CD4-positive, alpha-beta T cell (primary cell): ENCODE measurements around the gene MUC13. TPM values are rescaled to one million over a fixed set of nuclear protein-coding genes. Genes with fewer than 3 reads are reported as not detected.

Experiments used
- ATAC-seq: fragments of 200-7000 bp; cut with Tn5 transposase; one replicate; pipeline ENCODE4 v1.10.0; 2022; ENCODE audit warnings: mild to moderate bottlenecking; ENCODE audit not compliant: poor library complexity
- CTCF ChIA-PET: fragments of 350-600 bp; sonication (Branson Sonifier 250); formaldehyde crosslinking; loops from one replicate; lab custom pipeline; 2021; ENCODE audit warnings: antibody characterized with exemption, inconsistent platforms; lab: Charles Lee
- POLR2A ChIA-PET: fragments of 350-600 bp; sonication (Branson Sonifier 250); formaldehyde crosslinking; loops from one replicate; lab custom pipeline; 2021; ENCODE audit warnings: antibody characterized with exemption, inconsistent platforms; lab: Charles Lee
- DNase-seq, 14 experiments: peaks; one replicate each; pipeline ENCODE4 v3.0.0-alpha.2; 2013 to 2020; ENCODE audit warnings: mixed read lengths in 2 of 14
- H3K27ac ChIP-seq, 2 donors: one replicate each; pipeline versions ENCODE4 v1.5.1 to v1.7.0; 2013; ENCODE audit warnings: low read length in 2 of 2, low read depth in 1 of 2, mild to moderate bottlenecking in 1 of 2
- H3K27me3 ChIP-seq, 2 experiments: 1 replicate in 1 of 2; 2 replicates in 1 of 2; pipeline versions ENCODE4 v1.6.1 to v1.7.0; 2013; ENCODE audit warnings: low read length in 2 of 2, control low read depth in 1 of 2, mild to moderate bottlenecking in 1 of 2, moderate library complexity in 1 of 2; ENCODE audit not compliant: insufficient read depth in 2 of 2, control insufficient read depth in 1 of 2
- H3K36me3 ChIP-seq: one replicate; pipeline ENCODE4 v1.6.1; 2013; ENCODE audit warnings: low read length, control low read depth; ENCODE audit not compliant: insufficient read depth
- H3K4me1 ChIP-seq: one replicate; pipeline ENCODE4 v1.6.1; 2013; ENCODE audit warnings: low read length, control low read depth; ENCODE audit not compliant: insufficient read depth
- H3K4me3 ChIP-seq: one replicate; pipeline ENCODE4 v1.5.1; 2013; ENCODE audit warnings: mild to moderate bottlenecking, low read length, moderate library complexity
- H3K9me3 ChIP-seq, 2 experiments: 1 replicate in 1 of 2; 2 replicates in 1 of 2; pipeline versions ENCODE4 v1.6.1 to v1.7.0; 2013; ENCODE audit warnings: low read length in 2 of 2, mild to moderate bottlenecking in 2 of 2, control low read depth in 1 of 2, moderate library complexity in 1 of 2; ENCODE audit not compliant: control insufficient read depth in 1 of 2, insufficient read depth in 1 of 2
- H3K27ac Mint-ChIP-seq: one replicate; pipeline ENCODE4 v1.8.0; 2020; ENCODE audit warnings: mixed read lengths
- H3K27me3 Mint-ChIP-seq: one replicate; pipeline ENCODE4 v1.8.0; 2021; ENCODE audit warnings: mixed read lengths
- H3K36me3 Mint-ChIP-seq: one replicate; pipeline ENCODE4 v1.8.0; 2021; ENCODE audit warnings: low read depth, mixed read lengths
- H3K4me1 Mint-ChIP-seq: one replicate; pipeline ENCODE4 v1.8.0; 2021; ENCODE audit warnings: low read depth, mixed read lengths
- H3K4me3 Mint-ChIP-seq: one replicate; pipeline ENCODE4 v1.8.0; 2020; ENCODE audit warnings: mild to moderate bottlenecking, mixed read lengths
- H3K9me3 Mint-ChIP-seq: one replicate; pipeline ENCODE4 v1.8.0; 2020; ENCODE audit warnings: mixed read lengths
- CTCF ChIP-seq: fragments of 200-600 bp; IDR thresholded peaks from one replicate; pipeline ENCODE4 v1.8.0; 2022; ENCODE audit warnings: antibody characterized with exemption, mild to moderate bottlenecking
- intact Hi-C, 2 experiments: fragments of 100-400 bp; cut with DNase I in 1 of 2; cut with micrococcal nuclease in 1 of 2; formaldehyde crosslinking; loops; one replicate each; pipeline versions ENCODE4 v1.15.1 to v1.9.0; 2023 to 2025; cut with DNase I, micrococcal nuclease
- total RNA-seq, 174 experiments: library from RNA in 2 of 174; stranded (reverse) in 2 of 174; gene quantifications; one replicate each; pipeline ENCODE4 v1.2.3 and lab custom pipeline; 2021 to 2026

The MUC13 gene
- total RNA-seq, 2 experiments from 2014 or later: 0.47 TPM; not detected in 1

GRCh38 chr3:124935264-124935663 is 713 bp upstream of the MUC13 start:
- POLR2A ChIA-PET: no interaction called here
- CTCF ChIA-PET: no interaction called here
- H3K4me3 ChIP-seq: no peak overlapping the region
- H3K36me3 ChIP-seq: no peaks in the 10 kb centered on the region
- H3K27ac ChIP-seq: no peak overlapping the region
- Mint-ChIP-seq H3K9me3 (no peaks in the 10 kb centered on the region), H3K27me3 (peaks cover 20% of the 10 kb centered on the region), H3K4me3 (no peak overlapping the region), H3K36me3 (no peaks in the 10 kb centered on the region), H3K4me1 (no peaks in the 10 kb centered on the region), H3K27ac (no peak overlapping the region)
- DNase-seq: no peak
- intact Hi-C loops: no loop called here
- no peaks in the 10 kb centered on the region for H3K4me1 ChIP-seq
- no peak for ATAC-seq
- no peak for TF ChIP-seq CTCF
- no peaks in the 10 kb centered on the region for H3K9me3 ChIP-seq
- no peaks in the 10 kb centered on the region for H3K27me3 ChIP-seq

GRCh38 chr3:124928333-124929202 is 6.0 kb downstream of the MUC13 start:
- no peak overlapping the region for H3K4me3 Mint-ChIP-seq
- H3K27ac Mint-ChIP-seq: no peak overlapping the region
- H3K9me3 Mint-ChIP-seq: no peaks in the 10 kb centered on the region
- no peaks in the 10 kb centered on the region for H3K4me1 Mint-ChIP-seq
- Histone ChIP-seq H3K36me3 (no peaks in the 10 kb centered on the region), H3K9me3 (no peaks in the 10 kb centered on the region), H3K4me1 (no peaks in the 10 kb centered on the region), H3K27me3 (no peaks in the 10 kb centered on the region), H3K27ac (no peak overlapping the region), H3K4me3 (no peak overlapping the region)
- H3K36me3 Mint-ChIP-seq: no peaks in the 10 kb centered on the region
- POLR2A ChIA-PET: no interaction called here
- H3K27me3 Mint-ChIP-seq: peaks cover 8% of the 10 kb centered on the region
- intact Hi-C loops: loop anchor here (1.0 to 5.0 kb wide), 4 partner anchors 214 to 657 kb away; no protein-coding TSS in a partner anchor
- TF ChIP-seq CTCF: peak; percentile 76
- DNase-seq (peak; percentile 30 to 77 (median 48)), ATAC-seq (peak; percentile 49)
- CTCF ChIA-PET: interaction anchor here (0.9 to 1.2 kb wide), 2 partner anchors 9 to 18 kb away, joined by 3 read pairs; no protein-coding TSS in a partner anchor

- H3K9me3 Mint-ChIP-seq: no peaks in the 10 kb centered on the region
- H3K4me3 Mint-ChIP-seq: no peak overlapping the region
- H3K27me3 ChIP-seq: no peaks in the 10 kb centered on the region
These were observed 6.9 kb downstream of the MUC13 start for GRCh38 chr3:124927574-124928045.

More at GRCh38 chr3:124927574-124928045, 6.9 kb downstream of the MUC13 start:
- peaks cover 8% of the 10 kb centered on the region for H3K27me3 Mint-ChIP-seq
- ChIA-PET CTCF (interaction anchor here (0.7 to 1.1 kb wide), 3 partner anchors 26 to 507 kb away, joined by 4 read pairs; no protein-coding TSS in a partner anchor), POLR2A (no interaction called here)
- Histone ChIP-seq H3K4me1 (no peaks in the 10 kb centered on the region), H3K9me3 (no peaks in the 10 kb centered on the region), H3K36me3 (no peaks in the 10 kb centered on the region), H3K27ac (no peak overlapping the region), H3K4me3 (no peak overlapping the region)
- intact Hi-C loops: loop anchor here (1.0 to 5.0 kb wide), 4 partner anchors 215 to 658 kb away; no protein-coding TSS in a partner anchor
- H3K4me1 Mint-ChIP-seq: no peaks in the 10 kb centered on the region
- no peak overlapping the region for H3K27ac Mint-ChIP-seq
- DNase-seq (no peak), ATAC-seq (no peak)
- TF ChIP-seq CTCF: no peak
- H3K36me3 Mint-ChIP-seq: no peaks in the 10 kb centered on the region
